HG02970 (cell line): ENCODE measurements around the gene MYL4.
"Not testable (repeated sequence)": the region's sequence is repeated elsewhere in the genome, so short reads cannot be mapped to it uniquely, and the experiment has no call there.

ENCODE experiments used
- ATAC-seq: cut with Tn5 transposase; IDR thresholded peaks from one replicate; pipeline ENCODE4 v1.9.1; 2021; ENCODE audit warnings: mild to moderate bottlenecking, moderate library complexity, moderate number of reproducible peaks; ENCODE audit not compliant: unreplicated experiment, low FRiP score

Gene MYL4

DNA sequence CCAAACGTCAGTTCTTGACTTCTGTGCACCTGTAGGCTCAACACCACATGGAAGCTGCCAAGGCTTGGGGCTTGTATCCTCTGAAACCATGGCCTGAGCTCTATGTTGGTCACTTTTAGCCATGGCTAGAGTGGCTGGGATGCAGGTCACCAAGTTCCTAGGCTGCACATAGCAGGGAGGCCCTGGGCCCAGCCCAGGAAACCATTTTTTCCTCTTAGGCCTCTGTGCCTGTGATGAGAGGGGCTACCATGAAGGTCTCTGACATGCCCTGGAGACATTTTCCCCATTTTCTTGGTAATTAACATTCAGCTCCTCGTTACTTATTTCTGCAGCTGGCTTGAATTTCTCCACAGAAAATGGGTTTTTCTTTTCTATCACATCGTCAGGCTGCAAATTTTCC is 59.8 kb downstream of the MYL4 start:
- ATAC-seq, result not testable (repeated sequence)

DNA sequence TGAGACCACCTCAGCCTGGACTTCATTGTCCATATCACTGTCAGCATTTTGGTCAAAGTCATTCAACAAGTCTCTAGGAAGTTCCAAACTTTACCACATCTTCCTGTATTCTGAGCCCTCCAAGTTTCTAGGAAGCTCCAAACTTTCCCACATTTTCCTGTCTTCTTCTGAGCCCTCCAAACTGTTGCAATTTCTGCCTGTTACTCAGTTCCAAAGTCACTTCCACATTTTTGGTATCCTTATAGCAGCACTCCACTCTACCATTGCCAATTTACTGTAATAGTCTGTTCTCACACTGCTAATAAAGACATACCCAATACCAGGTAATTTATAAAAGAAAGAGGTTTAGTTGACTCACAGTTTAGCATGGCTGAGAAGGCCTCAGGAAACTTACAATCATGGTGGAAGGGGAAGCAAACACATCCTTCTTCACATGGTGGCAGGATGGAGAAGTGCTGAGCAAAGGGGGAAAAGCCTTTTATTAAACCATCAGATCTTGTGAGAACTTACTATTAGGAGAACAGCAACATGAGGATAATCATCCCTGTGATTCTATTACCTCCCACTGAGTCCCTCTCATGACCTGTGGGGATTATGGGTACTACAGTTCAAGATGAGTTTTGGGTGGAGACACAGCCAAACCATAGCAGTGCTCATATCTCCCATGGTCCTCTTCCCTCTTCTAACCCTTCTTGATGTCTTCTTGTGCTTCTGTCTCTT is 60.6 kb downstream of the MYL4 start:
- not testable (repeated sequence) for ATAC-seq

DNA sequence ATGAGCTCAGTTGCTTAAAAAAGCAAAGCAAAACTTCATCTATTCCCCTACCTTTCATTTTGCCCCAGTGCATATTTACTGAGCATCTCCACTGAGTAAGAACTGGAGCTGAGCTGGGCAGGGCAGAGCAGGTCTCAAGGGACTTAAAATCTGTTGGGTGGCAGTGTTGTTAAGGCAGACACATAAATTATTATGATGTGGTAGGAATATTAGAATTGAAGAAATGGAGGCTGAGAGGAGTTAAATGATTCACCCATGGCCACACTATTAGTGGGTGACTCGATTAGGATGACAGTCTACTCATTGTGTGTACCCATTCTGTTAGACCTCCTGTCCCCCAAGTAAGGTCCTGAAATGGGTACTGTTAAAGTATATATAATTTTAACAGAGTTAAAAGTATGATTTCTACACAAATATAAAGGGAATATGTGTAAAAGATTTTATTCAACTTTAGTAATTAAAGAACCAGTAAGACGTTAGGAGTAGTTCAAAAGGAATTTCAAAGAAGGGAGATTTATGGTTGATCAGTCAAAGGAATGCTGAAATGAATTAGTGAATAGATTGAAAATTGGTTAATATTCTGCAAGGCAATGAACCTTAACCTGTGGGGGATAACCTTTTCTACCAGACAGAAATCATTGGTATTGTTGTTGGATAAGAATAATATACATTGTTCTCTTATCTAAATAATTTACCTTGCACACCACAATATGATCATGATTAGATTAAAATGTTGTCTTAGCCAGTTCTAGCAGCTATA is 62.0 kb downstream of the MYL4 start:
- ATAC-seq, result no peak

DNA sequence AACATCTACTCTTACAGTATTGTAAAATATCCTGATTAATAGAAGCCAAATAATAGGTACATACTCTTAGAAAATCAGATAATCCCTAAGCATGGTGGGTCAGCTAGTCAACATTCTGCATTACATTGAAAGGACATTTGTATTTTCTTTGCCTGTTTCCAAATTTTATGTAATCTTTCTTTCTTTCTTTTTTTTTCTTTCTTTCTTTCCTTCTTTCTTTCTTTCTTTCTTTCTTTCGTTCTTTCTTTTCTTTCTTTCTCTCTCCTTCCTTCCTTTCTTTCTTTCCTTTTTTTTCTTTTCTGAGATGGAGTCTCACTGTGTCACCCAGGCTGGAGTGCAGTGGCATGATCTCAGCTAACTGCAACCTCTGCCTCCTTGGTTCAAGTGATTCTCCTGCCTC is 63.3 kb downstream of the MYL4 start:
- no peak for ATAC-seq

DNA sequence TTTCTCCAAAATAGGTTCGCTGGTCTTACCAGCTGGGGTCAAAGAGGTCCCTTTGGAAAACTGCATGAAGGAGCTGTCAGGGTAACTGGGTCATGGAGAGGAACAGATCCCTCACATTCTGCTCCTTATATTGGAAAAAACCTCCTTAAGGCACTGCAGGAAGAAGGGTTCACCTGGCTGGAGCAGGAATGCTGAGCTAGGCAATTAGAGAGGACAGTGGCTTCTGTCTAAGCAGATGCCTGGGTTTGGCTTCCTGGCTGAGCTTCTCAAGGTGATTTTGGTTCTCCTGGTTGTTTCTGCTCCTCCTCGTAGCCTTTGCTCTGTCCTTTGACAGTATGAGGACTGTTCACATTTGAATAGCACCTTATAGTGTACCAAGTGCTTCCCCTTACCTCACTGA is 64.1 kb downstream of the MYL4 start:
- ATAC-seq, result no peak
